Retina (tissue), 1 donor: ENCODE data around the gene CPA1.
"Not testable (repeated sequence)": the region's sequence is repeated elsewhere in the genome, so short reads cannot be mapped to it uniquely, and the experiment has no call there.

ENCODE experiments used
- DNase-seq: peaks from one replicate; pipeline ENCODE4 v3.0.0-alpha.2; 2016

The CPA1 gene

DNA sequence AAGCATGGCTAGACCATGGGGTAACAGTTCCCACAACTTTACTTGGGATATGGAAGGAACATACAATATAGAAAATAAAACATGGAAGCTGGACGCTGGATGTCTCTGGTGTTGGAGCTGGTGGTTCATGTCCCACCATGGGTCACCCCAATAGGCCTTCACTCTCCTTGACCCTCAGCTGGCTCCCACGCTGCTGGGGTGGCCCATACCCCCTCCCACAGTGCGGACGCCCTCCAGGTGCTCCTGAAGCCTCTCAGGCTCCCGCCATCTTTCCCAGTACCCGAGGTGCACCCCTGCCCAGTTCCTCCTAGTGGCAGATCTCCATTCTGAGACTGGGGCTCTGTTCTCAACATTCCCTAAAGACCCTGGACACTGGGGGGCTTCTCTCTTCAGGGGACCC lies 5.8 kb upstream of the CPA1 start:
- DNase-seq, result no peak

DNA sequence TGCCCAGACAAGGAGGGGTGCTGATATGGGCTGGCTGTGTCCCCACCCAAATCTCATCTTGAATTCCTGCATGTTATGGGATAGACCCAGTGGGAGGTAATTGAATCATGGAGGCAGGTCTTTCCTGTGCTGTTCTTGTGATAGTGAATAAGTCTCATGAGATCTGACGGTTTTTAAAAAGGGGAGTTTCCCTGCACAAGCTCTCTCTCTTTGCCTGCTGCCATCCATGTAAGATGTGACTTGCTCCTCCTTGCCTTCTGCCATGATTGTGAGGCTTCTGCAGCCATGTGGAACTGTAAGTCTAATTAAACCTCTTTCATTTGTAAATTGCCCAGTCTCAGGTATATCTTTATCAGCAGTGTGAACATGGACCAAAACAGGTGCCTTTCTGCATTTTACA lies 3.8 kb upstream of the CPA1 start:
- not testable (repeated sequence) for DNase-seq

DNA sequence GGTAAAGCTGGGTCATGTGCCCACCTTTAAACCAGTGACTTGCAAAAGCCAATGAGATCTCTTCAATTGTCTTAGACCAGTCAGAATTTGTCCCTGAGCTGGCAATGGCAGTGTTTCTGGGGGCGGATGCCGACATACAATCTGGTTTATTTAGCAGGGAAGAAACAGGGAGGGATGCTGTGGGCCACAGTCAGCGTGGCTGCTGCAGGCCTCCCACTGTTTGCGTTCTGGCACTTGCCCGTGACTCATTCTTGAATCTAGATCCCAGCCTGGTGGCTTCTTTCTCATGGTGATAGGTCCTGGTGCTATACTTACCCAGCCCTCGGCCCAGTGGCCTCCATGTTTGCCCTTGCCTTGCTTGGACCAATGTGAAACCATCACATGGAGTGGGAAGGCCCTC lies 3.1 kb upstream of the CPA1 start:
- no peak for DNase-seq

DNA sequence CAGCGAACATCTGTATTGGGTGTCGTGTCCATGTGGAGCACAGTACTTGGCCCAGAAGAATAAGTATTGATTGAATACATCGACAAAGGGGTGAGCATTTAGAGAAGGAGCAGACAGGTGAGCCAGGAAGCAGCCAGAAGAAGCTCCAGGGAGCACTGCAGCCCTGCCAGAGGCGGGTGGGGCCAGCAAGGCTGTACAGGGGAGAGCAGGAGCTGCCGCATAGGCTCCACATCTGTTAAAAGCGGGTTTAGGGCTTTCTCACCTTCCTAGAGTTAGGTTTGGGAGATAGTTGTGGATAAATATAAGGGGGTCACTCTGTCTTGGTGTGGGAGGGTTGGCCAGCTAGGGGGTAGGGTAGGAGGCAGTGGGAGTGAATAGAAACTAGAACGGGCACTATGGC lies 1.3 kb upstream of the CPA1 start:
- no peak for DNase-seq

DNA sequence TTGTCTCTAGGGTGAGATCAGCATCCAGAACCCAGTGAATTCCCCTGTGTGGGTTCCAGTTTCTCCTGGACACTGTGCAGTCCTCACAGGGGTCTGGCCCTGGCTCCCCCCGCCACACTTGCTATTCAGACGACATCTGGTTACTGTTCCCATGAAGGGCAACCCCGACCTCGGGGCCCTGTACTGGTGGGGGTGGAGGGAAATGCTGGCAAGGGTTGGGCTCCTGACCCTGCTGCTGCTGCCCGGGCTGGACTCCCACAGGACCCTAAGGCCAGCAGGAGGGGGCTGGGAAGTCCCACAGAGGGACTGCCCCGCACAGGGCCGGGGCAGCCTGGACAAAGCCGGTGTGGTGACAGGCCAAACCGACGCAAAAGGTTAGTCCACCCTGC lies 768 bp upstream of the CPA1 start:
- no peak for DNase-seq

DNA sequence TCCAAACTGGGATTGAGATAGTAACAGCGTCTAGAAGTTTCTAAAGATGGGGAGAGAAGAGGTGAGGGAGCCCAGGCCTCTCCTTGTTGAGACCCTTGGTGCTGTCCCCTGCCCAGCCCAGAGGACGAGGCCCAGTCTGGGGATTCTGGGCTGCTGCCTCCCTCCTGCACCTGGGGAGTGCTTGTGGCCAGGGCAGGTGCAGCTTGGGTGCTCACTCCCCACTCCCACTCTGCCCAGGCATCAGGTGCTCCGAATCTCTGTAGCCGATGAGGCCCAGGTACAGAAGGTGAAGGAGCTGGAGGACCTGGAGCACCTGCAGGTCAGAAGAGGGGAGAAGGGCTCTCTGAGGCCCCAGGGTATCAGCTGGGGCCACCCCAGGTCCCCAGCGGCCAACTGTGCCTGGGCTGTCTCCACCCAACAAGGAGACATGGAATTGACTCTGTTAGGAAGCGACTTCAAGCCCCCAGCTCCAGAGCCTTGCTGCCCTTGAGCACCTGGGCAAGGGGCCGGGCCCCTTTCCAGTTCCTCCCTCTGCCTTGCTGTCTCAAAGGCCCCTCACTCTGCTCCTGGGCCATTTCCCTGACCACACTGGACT lies 664 bp downstream of the CPA1 start:
- no peak for DNase-seq

DNA sequence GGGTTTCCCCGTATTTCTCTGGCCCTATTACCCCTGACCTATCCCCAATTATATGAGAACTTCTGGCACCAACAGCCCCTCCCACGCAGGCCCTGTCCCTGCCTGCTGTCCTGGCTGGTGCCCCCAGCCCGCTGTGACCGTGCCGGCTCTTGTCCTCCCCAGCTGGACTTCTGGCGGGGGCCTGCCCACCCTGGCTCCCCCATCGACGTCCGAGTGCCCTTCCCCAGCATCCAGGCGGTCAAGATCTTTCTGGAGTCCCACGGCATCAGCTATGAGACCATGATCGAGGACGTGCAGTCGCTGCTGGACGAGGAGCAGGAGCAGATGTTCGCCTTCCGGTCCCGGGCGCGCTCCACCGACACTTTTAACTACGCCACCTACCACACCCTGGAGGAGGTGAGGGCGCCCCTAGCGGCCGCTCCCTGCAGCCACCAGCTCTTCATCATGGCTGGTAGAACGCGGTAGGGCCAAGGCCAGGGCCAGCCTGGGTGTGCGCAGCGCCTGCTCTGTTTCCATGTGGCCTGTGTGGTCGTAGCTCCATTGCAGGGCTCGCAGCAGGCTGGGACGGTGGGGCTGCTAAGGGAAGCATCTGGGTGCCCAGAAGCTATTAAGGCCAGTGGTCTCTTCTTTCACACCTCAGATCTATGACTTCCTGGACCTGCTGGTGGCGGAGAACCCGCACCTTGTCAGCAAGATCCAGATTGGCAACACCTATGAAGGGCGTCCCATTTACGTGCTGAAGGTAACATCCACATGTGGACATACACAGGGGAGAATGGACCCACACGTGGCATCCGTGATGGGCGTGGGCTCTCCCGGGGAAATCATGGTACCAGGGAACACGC lies 1.4 kb downstream of the CPA1 start:
- DNase-seq, result no peak

DNA sequence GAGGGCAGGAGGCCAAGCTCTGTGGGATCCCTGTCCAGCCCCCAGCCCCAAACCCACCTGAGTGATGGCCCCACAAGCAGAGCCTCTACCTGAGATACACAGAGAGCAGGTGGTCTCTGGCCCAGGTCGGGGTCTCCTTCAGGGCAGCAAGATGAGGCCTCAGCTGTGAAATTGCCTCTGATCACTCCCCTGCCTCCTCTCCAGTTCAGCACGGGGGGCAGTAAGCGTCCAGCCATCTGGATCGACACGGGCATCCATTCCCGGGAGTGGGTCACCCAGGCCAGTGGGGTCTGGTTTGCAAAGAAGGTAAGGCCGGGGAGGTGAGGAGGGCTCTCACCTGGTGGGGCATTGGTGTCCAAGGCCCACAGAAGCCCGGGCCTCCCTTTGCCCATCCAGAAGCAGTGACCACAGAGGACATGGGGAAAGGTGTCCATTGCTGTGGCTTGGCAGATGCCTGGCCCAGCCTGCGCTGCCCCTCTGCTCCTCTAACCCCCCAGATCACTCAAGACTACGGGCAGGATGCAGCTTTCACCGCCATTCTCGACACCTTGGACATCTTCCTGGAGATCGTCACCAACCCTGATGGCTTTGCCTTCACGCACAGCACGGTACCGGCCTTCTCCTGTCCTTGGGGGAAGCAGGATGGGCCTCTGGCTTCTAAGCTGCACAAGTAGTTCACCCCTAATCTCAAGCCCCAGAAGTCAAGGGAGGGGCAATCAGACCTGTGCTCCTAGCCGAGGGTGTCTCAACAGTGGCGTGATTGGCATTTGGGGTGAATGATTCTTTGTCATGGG lies 3.1 kb downstream of the CPA1 start:
- no peak for DNase-seq

DNA sequence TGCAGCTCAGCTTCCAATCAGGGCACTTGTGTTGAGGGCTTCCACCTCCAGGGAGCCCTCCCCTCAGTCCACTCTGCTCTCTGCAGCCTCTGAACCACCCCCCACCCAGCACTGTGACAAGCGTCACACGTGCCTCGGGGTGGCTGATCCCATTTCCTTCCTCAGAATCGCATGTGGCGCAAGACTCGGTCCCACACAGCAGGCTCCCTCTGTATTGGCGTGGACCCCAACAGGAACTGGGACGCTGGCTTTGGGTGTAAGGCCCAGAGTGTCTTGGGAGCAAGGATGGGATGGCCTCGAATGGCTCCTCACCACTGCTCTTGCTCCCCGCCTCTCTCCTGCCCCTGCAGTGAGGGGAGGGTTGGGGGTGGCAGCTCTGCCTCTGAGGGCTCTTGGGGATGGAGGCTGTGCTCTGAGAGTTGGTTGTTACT lies 4.1 kb downstream of the CPA1 start:
- no peak for DNase-seq

DNA sequence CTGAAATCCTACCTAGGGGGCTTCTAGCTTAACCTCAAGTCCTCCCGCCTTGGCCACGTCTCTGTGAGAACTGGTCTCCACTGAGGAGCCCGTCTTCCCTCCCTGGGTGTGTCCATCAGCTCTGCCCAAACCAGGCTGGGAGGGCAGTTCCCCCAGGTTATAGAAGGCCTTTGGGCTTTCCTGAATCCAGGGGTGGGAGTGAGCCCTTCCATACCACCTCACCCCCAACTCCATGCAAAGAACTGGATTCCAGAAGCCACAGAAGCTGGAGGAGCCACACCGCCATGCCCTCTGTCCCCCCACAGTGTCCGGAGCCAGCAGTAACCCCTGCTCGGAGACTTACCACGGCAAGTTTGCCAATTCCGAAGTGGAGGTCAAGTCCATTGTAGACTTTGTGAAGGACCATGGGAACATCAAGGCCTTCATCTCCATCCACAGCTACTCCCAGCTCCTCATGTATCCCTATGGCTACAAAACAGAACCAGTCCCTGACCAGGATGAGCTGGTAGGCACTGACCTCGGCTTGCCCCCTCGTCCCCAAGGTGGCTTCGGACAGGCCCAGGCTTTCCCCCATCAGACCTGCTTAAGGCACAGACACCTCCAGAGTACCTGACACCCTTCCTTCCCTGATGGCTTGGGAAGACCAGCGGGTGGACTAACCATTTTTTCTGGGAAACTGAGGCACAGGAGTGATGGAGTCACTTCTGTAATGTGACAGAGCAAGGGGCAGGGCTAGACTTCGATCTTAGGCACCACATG lies 4.7 kb downstream of the CPA1 start:
- DNase-seq, result no peak

DNA sequence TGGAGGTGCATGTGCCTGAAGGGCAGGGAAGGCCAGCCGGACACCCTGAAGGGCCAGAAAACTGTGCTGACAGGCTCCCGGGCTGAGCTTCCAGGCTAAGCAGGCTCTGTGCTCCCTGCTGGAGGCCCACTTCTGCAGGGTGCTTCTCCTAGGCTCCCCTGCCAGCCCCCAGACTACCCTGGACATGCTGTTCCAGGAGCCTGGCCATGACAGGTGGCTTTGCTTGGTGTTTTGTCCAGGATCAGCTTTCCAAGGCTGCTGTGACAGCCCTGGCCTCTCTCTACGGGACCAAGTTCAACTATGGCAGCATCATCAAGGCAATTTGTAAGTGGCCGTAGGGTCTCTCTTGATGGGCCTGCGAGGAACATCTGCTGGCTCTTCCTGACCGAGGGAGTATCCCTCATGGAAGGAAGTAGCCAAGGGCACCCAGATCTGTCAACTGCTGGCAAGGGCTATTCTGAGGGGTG lies 5.3 kb downstream of the CPA1 start:
- DNase-seq, result no peak

DNA sequence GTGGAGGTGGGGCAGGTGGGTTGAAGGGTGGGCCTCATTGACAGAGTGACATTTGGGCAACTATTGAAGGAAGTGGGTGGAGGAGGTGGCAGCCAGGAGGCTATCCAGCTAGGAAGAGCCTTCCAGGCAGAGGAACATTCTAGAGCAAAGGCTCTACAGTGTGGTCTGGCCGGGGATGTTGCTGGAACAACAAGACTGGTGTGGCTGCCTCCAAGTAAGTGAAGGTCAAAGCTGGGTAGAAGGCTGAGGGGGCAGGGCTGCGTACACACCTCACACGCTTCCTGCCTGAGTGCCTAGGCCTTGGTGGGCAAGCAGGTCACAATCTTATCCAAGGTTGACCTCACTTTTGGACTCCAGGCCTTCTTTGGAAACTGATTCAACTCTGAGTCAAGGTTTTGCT lies 6.6 kb downstream of the CPA1 start:
- no peak for DNase-seq

DNA sequence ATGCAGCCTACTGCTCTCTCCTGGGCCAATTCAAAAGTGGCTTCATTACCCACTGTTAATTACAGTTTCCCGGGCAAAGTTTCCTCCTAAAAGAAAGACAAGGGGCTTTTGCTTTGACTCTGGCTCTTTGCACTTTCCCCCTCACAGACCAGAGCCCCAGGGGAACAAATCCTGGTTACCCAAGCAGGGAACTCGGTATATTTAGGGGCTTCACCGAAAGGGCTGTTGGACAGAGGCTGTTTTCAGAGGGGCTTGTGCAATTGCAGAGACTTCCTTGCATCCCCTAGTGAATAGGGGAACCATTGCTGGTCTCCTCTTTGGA lies 7.0 kb downstream of the CPA1 start:
- DNase-seq, result no peak

DNA sequence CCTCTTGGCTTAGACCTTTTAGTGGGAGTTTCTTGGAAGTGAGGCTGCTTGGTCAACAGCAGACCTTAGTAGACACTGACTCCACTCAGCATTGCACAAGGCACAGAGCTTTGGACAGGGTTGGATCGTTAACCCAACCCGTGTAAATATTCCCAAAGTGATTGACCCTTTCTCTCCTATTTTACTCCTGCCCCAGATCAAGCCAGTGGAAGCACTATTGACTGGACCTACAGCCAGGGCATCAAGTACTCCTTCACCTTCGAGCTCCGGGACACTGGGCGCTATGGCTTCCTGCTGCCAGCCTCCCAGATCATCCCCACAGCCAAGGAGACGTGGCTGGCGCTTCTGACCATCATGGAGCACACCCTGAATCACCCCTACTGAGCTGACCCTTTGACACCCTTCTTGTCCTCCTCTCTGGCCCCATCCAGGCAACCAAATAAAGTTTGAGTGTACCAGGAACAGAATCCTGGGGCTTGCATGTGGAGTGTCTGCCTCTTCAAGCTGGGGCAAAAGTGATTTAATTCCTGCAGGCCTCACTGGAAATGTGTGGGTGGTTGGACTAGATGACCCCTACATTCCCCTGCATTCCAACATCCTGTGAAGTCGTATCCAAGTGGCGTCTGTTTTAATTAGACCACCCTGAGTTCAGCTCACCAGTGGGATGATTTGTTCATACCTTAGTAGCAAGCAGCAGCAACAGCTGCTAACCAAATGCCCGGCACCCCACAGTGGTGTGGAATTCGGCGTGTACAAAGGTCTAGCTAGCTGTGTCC lies 7.5 kb downstream of the CPA1 start:
- DNase-seq, result no peak

DNA sequence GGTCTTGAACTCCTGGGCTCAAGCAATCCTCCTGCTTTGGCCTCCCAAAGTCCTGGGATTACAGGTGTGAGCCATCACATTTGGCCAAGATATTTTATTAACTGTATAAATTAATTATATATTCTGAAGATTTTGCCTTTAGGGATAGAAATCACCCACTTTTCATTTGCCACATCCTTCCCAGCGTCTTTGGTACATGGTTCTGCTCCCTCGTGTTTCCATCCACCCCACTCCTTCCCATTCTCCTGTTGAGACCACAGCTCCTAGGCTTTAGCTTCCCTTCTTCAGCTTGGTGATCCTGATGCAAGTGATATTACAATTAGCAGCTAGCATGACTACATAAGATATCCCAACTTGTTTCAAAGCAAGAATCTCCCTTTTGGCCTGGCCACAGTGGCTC lies 8.4 kb downstream of the CPA1 start:
- DNase-seq, result no peak

DNA sequence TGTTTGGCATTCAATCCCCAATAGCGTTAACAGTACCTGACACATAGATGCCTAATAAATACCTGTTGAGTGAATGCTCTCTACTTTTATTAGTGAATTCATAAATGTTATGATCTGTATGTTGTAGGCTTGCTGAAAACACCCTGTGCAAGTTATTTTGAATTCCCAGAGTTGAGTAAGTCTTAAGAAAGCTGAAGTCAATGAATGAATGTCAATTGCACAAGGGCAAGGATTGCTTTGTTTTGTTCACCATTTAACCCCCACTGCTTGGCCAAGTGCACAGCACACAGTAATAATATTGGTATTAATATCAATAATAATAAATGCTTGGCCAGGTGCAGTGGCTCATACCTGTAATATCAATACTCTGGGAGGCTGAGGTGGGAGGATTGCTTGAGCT lies 10.2 kb downstream of the CPA1 start:
- DNase-seq, result no peak

DNA sequence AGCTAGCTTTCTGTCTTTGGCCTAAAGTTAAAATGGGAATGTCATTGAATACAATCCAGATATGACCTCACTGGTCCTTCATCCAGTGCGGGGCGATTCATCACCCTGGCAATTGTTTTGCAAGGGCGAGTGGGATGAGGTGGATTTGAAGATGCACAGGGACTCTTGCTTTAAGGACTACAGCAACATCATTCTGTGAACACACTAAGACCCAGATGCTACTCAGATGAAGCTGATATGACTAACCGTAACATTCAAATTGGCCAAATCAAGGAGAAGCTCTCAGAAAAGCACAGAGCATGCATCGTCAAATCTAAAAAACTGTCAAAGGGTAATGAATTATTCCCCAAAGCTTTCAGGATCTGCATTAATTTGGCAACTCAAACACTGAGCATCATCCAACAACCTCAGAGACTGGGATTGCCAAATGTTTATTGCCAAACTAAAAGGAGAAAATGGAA lies 12.8 kb downstream of the CPA1 start:
- DNase-seq, result no peak

DNA sequence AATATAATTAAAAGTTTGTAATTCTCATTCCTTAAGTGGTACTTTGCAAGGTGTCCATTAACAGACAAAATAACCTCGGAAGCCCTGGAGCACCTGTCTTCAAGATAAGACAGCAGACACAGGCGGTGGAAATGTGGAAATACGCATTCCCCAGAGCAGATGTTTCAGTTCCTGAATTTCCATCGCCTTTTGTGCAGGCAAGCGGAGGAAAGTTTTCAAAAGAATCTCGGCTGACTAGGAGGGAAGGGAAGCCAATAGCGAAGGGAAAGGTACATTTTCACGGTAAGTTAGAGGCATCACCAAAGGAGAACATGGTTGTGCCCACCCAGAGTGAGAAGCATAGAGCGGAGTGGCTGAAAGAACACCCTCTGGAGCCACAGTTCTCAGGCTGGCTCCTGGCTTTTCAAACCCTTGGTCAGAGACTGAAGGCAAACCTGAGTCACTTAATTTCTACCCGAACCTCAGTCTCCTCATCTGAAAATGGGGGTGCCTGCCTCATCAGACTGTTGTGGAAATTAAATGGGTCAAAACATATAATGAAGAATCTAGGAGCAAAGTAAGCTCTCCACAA lies 13.6 kb downstream of the CPA1 start:
- DNase-seq, result no peak

DNA sequence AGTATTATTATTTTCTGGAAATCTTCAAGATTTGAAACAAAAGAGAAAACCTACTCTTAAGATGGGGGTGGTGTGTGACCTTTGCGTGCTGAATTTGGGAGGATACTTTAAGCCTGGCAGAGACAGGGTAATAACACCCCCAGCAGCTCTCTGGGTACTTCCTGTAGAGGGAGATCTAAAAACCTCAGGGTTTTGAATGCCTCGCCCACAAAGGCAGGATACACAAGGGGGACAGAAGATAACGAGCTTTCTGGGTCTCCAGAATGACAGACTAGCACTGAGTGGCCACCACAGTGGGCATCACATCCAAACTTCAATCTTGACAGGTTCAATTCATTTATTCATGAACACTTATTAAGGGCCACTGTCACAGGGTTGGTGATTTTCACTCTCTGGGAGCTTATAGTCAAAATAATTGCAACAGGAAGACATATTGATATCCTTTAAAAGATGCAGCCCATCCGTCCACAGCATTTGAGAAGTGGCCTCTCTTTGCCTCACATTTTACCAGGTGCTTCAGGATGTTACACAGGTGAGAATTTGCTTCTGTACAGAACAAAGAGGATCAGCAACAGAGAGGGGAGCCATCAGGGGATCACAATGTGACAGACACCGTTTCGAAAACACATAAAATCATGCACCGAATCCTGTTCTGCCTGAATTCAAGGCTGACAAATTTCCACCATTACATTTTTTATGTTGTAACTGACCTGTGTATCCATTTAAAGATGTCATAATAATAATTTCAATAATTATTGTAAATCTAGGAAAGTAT lies 14.3 kb downstream of the CPA1 start:
- no peak for DNase-seq

DNA sequence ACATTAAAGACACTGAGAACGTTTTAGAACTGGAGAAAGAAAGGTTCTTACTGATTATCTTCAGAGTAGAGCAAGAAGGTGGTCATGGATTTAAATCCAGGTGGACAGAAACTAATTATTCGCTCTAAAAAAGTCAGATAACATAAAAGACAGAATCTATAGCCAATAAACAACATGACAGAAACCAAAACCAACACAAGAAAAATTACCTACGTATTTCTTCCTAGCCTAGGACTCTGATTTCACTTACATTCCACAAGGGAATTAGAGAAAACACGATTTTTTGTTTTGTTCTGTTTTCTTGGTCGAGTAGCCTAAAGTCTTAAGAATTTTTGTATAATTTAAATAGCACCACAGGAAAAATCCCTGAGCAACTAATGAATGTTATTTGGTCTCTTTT lies 15.1 kb downstream of the CPA1 start:
- DNase-seq, result no peak

DNA sequence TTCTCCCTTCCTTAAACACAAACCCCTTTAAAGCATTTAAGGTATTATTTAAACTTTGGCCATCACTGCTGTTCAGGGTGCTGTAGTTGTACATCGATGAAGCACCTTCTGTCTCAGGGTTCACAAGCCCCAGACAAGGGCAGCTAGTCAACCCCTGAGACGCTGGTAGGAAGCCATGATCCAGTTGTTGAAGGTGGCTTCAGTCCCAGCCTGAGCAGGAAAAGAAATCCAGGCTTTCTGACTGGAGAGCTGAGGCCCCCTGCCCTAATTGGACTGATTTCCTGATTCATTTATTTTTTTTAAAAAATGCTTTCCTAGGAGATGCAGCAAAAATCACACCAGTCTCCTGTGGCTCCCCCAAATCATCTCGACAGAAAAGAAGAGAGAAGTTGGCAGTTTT lies 15.8 kb downstream of the CPA1 start:
- no peak for DNase-seq
